GM18907 (cell line): ENCODE results near the gene MFF.

ENCODE experiments used
- ATAC-seq: cut with Tn5 transposase; IDR thresholded peaks from one replicate; pipeline ENCODE4 v1.9.1; 2021; ENCODE audit warnings: mild to moderate bottlenecking, moderate library complexity; ENCODE audit not compliant: unreplicated experiment

The MFF gene, protein sequence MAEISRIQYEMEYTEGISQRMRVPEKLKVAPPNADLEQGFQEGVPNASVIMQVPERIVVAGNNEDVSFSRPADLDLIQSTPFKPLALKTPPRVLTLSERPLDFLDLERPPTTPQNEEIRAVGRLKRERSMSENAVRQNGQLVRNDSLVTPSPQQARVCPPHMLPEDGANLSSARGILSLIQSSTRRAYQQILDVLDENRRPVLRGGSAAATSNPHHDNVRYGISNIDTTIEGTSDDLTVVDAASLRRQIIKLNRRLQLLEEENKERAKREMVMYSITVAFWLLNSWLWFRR

GRCh38 chr2:227324995-227325838 is at the start of gene MFF:
TSS of gene MFF (plus strand) at chr2:227325251. CDS start at chr2:227330666, 5,415 bp downstream.
- peak; percentile 99 for ATAC-seq

- no peak for ATAC-seq
These were observed 44.2 kb upstream of the MFF start for GRCh38 chr2:227280895-227281294.

GRCh38 chr2:227285741-227286236 is 39.3 kb upstream of the MFF start:
- no peak for ATAC-seq

- no peak for ATAC-seq
These were observed 37.3 kb upstream of the MFF start for GRCh38 chr2:227287771-227288170.

- no peak for ATAC-seq
These were observed 32.7 kb upstream of the MFF start for GRCh38 chr2:227292314-227292713.

- no peak for ATAC-seq
These were observed 31.5 kb upstream of the MFF start for GRCh38 chr2:227293531-227293930.

DNA sequence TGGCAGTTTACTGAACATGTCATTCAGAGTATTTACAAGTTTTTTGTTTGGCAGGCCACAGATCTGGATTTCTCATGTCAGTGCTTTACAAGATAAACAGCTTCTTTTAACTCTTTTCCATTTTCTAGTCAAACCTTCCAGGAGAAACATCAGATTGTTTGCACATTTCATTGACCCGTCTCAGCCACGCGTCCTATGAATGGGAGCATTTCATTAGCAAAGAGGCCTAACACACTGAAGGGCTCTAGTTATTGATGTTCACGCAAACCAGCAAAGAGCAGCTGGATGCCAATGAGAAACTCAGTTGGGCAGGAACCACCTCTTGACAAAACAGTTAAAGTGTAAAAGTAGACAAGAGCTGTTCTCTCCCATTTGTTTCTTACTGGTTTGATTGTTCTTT is 29.2 kb upstream of the MFF start:
- no peak for ATAC-seq

DNA sequence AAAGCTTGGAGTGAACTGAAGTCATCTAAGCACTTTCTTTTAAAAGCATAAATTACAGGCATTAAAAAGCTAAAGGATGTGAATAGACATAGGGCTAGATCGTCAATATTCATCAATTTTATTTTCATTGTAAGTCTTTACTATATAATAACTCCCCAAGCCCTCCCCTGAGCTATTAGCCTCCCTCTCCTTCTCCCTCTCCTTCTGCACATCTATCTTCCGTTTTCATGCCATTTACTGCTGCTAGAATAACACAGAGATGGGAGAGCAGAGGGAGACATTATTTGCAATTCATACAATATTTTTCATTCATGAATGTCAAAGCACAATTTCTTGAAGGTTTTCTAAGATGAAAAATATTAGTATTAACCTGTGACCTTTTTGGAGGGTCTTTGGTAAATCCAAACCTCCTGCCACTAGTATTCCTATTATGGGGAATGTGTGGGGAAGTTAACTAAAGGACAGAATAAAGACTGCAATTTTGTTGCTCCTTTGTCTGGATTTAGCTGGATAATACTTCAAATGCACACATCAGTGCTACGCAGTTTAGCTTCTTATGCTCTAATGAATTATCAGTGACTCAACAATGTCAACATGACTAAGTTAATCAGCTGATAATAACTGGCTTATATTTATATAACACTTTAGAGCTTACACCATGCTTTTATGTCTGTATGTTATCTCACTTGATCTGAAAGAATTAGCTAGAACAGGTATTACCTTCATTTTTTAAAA is 28.2 kb upstream of the MFF start:
- no peak for ATAC-seq

DNA sequence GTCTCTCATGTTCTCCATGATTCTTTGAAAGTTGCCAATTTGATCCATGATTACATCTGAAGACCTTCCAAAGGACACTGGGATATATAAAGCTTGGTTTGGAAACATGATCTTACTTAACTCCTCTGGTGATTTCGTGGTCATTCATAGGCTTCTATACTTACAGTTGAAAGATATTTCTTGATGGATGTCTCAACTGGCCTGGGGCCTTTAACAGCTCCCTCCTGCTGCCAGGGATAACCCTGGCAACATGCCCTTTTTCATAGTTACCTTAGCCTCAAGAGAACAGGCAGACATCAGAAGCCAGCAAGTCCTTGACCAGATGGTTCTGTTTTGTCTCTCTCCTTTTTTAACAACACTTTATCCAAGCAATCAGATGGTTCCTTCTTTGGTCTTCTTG is 23.5 kb upstream of the MFF start:
- no peak for ATAC-seq

GRCh38 chr2:227308784-227309183 is 16.3 kb upstream of the MFF start:
- ATAC-seq = peak; percentile 62

GRCh38 chr2:227310756-227311110 is 14.3 kb upstream of the MFF start:
- ATAC-seq = no peak

DNA sequence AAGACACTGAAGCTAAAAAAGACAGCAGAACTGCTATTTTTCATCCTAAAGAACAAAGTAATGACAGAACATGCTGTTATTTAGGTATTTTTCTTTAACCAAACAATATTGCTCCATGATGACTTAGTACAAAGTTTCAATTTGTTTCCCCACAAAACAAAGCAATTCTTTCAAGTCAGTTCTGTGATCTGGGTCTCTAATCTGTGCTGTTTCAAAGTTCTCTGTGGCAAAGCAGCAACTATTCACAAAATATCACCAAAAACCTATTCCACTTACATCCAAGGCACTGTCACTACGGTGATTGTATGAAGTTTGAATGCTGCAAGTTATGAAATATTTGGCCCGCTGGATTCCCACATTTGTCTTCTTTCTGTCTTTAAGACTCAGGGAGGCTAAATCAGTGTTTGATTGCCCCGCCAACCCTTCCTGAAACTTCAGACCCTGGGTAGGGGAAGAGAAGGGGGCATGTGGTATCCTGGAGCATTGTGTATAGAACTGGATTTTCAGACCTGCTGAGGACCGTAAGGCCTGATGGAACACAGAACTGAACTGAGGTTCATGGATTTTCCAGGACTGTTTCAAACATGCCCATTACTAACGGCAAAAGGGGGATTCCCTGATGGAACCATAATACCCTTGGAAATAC is 13.1 kb upstream of the MFF start:
- no peak for ATAC-seq

- no peak for ATAC-seq
These were observed 12.5 kb upstream of the MFF start for GRCh38 chr2:227312579-227312978.

DNA sequence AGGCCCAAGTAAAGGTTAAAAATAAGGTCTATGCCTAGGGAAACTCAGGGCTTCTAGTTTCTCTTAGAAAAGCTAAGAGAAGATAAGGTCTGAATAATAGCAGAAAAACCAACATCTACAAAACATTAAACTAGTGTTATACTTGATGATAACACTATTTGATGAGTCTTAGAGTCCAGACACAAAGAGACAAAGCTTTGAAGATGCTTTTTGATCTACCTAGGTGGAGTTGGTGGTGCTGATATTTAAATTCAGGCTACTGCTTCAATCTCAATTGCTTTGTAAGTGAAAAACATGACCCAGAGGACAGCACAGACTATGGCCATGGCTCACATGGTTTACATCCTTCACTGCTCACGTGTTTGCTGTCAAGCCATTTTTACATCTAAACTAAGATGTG is 11.7 kb upstream of the MFF start:
- ATAC-seq = no peak

GRCh38 chr2:227317834-227318233 is 7.2 kb upstream of the MFF start:
- ATAC-seq = no peak

DNA sequence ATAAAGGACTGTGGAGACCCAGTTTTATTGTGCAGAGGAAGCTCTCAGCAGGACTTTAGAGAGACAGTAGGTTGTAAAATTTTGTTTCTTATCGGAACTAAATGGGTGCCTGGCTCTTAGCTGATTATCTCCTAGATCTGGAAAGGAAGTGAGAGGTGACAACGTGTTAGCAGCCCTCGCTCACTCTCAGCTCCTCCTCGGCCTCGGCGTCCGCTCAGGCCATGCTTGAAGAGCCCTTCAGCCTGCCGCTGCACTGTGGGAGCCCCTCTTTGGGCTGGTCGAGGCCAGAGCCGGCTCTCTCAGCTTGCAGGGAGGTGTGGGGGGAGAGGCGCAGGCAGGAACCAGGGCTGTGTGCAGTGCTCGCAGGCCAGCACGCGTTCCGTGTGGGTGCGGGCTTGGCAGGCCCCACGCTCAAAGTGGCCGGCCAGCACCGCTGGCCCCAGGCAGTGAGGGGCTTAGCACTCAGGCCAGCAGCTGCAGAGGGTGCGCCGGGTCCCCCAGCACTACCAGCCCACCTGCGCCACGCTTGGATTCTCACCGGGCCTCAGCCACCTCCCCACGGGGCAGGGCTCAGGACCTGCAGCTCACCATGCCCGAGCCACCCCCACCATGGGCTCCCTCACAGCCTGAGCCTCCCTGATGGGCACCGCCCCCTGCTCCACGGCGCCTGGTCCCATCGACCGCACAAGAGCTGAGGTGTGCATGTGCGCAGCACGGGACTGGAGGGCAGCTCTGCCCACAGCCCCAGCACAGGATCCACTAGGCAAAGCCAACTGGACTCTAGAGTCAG is 4.6 kb upstream of the MFF start:
- ATAC-seq = no peak

DNA sequence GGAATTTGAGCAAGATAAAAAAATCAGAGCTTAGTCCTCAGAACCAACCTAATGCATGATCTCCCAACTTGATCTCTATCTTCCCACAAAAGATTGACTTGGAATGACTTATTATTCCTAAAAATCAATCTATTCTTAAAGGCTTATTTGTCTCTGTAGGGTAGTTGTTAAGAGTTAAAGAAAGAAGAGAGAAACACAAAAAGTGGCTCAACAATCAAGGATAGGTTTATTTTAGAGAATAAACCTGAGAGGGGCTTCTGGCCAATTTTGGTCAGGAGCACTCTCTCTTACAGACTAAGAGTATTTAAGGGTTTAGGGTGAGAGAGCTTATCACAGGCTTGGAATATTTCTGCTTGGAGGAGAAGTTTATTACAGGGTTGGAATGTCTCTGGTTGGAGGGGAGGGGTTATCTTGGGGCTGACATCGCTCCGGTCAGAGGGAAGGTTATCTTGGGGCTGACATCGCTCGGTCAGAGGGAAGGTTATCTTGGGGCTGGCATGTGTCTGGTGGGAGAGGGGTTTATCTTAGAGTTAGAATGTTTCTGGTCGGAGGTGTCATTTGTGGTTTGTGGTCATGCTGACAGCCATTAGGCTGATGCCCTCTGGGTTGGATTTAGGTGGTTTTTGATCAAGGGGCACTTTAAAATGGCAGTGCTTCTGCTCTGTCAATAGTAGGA is 2.4 kb upstream of the MFF start:
- ATAC-seq = no peak

DNA sequence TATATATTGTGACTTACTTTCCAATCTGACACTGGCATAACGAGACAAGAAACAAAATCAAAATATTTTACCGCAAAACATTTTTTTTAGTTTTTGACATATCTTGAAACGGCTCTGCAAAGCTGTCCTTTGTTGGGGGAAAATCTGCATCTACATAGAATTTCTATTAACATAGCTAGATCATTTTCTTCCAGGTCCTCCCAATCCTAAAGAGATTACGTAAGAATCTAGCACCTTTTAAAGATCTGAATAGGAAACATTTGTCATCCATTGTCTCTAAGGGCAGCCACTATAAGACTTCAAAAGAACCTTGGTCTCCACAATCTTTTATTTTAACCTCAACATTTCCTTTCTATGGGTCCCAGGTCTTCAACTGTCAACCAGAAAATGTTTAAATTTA is 1.2 kb upstream of the MFF start:
- ATAC-seq = no peak

DNA sequence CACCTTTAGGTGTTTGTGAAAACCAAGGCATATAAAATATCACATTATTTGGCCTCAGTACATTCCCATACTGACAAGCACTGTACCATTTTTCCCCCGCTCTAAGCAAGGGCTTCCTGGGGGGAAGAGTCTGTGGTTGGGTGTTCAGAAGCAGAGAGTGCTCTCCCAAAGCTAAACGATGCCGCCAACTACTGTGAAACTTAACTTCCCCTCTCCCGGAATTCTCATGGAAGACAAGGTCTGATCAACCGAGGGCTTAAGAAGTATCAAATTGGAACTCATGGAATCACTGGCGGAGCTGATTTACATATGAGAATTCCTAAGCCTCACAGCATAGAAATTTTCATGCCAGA is 433 bp upstream of the MFF start:
- ATAC-seq = peak; percentile 20

- peak; percentile 19 for ATAC-seq
These were observed 766 bp downstream of the MFF start for GRCh38 chr2:227325839-227326195.
